Activated T-helper 1 cell treated with Interleukin-2 at 50 U/mL for 16 hours (primary cell): ENCODE measurements around the gene DRICH1.
"Not testable (repeated sequence)": the region's sequence is repeated elsewhere in the genome, so short reads cannot be mapped to it uniquely, and the experiment has no call there.

Experiments
- DNase-seq: peaks from one replicate; pipeline ENCODE4 v3.0.0-alpha.2; 2020; ENCODE audit warnings: low read depth

DRICH1 gene, protein sequence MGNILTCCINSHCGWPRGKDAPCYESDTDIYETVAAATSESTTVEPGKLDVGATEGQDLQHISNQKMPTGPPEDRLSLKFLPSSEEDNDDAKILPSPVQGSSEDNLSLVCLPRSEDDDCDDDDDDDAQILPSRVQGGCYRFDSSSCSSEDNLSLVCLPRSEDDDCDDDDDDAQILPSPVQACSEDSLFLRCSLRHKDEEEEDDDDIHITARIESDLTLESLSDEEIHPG

GRCh38 chr22:23632178-23632577 is at the start of gene DRICH1:
Gene DRICH1 (minus strand): TSS chr22:23632321. CDS start chr22:23632023, 298 bp downstream.
- no peak for DNase-seq

GRCh38 chr22:23681026-23681809 is 49.1 kb upstream of the DRICH1 start:
- no peak for DNase-seq

DNA sequence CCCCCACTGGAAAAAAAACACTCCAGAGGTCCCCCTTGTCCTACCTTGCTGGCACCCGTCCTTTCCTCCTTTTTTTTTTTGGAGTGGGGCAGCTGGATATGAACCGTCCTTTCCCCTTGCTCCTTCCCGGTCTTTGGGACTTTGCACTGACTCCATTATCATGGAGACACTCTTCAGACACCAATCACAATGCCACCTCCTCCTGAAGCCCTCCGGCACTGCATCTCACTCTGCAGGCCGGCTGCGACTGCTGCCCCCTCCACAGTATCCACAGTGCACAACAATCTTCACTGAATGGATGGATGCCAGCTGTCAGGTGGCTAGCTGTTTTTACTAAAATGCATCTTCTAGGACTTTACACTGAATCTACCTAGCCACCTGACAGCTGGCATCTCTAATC is 46.0 kb upstream of the DRICH1 start:
- DNase-seq = no peak

- no peak for DNase-seq
Measured at GRCh38 chr22:23677701-23677995, 45.5 kb upstream of the DRICH1 start.

DNA sequence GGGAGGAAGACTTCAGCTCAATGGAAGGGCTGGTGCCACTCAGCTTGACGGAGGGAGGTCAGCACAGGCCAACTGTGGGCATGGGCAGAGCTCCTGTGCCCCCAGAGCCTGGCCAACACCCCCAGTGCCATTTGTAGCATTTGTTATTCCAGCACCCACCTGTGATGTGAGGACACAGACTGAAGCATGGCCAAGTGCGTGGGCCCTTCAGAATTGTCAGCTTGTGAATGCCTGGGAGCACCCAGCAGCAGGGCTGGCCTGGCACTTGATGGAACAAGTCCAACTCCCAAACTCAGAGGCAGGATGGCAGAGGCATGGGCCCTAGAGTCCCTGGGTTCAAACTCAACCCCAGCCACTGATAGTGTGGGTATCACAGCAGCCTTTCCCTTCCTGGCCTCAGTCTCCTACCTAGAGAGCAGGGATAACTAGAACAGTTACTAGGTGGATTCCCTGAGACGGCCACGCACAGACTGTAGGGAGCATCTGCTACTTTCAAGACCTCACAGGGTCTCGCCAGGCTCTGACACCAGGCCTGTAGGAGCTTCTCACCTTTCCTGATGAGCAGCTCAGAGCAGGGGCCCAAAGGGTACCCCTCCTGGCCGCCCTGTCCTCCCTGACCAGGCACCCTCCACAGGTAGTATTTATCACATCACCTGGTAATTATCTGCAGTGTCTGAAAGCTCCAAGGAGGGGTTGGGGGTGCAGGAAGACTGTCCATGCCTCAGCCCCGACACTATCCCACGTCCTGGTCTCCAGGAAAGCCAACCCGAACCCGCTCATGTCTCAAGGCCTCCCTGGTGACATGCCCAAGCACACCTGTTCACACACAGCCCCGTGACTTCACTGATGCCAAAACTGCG is 45.0 kb upstream of the DRICH1 start:
- not testable (repeated sequence) for DNase-seq

GRCh38 chr22:23675502-23676415 is 43.6 kb upstream of the DRICH1 start:
- DNase-seq = no peak

DNA sequence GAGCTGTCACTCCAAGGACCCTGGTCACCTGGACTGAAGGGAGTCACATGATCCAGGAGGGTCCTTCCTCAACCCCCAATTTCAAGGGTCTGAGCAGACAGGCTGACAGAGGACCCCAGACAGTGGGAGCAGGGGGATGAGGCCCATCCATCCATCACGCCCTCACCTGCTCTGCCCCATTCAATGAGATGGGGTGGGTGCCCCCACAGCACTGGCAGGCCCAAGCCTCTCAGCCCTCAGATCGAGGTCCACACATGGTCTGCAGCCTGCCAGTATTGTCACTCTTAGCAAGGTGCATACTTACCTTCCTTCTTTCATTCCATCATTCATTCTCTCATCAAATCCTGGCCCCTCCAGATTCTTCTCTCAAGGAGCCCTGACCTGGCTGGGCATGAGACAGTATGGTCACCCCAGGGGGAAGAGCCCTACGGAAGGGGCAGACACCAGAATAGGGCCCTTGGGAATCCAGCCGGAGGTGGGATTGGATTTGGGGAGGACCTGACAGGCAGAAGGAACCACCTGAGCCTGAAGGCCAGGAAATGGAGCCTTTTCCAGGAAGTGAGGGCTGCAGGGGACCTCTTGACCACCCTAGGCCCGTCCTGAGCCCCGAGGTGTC is 42.9 kb upstream of the DRICH1 start:
- not testable (repeated sequence) for DNase-seq

DNA sequence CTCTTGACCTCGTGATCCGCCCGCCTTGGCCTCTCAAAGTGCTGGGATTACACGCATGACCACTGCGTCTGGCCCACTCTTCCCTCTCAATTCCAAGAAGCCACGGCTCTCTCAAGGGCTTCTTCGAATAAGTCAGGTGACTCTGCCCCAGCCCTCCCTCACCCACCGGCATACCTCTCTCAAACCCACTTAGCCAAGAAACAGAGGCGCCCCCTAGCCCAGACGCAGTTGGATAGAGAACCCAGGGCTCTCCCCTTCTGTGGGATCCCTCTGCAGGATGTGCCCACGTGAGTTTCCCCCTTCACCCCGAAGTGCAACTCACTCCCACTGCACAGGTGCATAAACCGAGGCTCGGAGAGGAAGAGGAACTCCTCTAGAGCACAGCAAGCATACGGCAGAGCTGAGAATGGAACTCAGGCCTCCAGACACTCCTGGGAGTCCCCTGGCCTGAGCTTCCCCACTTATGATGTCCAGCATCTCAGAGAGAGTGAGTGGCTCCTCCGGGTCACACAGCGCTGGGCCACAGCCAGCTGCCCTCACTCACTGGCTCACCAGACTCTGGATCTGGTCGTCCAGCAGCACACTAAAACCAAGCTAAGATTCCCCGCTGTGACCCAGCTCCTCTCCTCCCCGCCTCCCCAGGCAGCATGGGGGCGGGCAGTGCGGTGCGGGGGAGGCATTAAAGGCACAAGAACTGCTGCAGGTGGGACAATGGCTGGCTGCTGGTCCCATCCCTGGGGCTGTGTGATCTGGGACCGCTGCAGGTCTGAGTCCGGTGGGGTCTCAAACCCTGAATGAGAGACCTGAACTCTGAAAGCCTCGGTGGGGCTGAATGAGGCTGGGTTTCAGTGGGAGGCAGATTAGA is 41.9 kb upstream of the DRICH1 start:
- DNase-seq = no peak

DNA sequence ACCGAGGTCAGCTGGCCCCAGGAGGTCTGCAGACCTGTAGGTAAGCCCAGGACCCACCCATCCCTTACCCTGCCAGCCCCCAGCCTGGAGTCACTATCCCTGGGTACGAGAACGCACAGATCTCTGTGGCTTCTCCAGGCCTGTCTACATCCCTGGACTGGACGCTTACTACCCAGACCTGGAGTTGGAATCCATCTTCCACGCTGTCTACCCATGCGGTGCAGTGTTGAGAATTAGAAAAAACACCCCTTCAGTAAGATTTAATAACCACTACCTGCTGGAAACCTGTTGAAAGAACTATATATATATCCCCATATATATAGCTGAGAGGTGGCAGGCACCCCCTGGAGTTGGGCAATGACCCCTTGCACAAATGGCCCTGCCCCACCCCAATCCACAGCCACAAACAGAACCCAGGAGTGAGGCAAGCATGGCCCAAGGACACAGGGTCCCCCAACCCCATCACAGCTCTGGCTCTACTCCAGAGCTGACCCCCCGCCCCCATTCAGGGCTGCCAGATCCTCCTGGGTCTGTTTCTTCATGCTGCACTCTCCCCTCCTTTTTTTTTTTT is 41.0 kb upstream of the DRICH1 start:
- DNase-seq = no peak

DNA sequence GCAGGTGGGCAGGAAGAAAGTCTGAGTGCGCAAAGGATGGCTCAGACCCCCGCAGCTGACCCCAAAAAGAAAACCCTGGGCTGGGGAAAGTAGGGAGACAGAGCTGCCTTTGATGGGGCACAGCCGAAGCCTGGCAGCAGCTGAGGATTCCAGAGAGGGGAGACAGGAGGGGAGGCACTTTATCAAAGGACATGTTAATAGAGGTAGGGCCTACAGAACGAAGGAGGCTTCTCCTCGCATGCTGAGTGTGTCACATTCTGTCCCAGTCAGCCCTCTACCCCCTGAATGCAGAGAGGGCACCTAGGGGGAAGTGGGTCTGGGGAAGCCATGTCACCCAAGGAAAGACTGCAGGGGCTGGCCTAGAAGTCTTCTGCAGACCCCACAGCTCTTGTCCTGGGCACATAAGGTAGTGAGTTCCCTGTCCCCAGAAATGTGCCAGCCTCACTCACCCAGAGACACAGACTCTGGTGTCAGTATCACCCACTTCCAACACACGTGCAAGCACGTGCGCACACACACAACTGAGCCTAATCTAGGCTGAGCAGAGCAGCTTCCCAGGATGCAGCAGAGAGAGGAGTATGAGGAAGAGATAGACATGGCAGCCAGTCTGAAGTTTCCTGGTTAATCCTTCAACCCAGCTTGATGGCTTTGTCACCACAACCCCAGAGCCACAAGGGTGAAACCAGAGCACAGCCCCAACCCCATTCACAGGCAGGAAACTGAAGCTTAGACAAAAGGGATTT is 40.4 kb upstream of the DRICH1 start:
- DNase-seq = not testable (repeated sequence)

- DNase-seq = not testable (repeated sequence)
Measured at GRCh38 chr22:23671387-23671786, 39.3 kb upstream of the DRICH1 start.

DNA sequence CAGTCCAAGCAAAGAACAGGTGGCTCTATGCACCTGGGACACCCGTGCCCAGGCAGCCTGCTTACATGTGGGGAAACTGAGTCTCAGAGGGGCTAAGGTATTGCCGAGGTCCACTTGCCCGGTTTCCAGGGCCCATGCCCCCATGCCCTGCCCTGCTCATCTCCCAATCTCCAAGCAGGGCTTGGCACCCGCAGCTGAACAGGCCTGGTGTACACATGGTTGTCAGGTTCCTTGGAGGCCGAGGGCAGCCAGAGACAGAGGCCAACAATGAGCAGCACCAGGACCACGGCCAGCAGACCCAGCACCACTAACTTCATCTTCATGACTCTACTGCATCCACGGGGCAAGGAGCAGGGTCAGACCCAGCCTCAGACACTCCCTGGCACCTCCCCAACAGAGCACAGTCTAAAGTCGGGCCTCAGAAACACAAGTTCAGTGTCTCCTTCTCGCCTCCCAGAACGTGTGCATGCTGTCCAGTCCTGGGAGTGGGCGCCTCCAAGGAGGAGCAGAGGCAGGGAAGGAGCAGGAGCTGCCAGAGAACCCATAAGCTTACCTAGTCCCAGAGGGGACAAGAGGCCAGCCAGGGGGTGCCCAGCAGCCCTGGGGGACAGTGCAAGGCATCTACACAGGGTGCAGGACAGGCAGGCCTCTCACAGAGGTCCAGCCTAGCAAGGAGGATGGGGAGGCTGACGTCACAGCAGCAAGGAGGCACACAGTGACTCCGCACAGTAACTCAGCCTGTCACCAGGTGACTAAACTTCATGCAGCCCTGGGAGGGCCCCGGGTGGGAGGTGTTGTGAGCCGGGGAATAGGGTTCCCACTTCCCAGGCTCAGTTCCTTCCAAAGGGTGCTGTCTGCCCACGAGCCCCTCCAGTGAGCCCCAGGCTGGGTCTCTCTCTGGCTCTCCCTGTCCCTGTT is 38.5 kb upstream of the DRICH1 start:
- no peak for DNase-seq

DNA sequence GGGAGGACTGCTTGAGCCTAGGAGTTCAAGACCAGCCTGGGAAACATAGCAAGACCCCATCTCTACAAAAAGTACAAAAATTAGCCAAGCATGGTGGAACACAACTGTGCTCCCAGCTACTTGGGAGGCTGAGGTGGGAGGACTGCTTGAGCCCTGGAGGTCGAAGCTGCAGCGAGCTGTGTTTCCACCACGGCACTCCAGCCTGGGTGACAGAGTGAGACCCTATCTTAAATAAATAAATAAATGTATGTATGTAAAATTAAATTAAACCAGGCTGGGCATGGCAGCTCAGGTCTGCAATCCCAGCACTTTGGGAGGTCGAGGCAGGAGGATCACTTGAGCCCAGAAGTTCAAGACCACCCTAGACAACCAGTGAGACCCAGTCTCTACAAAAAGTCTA is 28.3 kb upstream of the DRICH1 start:
- not testable (repeated sequence) for DNase-seq

- DNase-seq = no peak
Measured at GRCh38 chr22:23657727-23658126, 25.6 kb upstream of the DRICH1 start.

DNA sequence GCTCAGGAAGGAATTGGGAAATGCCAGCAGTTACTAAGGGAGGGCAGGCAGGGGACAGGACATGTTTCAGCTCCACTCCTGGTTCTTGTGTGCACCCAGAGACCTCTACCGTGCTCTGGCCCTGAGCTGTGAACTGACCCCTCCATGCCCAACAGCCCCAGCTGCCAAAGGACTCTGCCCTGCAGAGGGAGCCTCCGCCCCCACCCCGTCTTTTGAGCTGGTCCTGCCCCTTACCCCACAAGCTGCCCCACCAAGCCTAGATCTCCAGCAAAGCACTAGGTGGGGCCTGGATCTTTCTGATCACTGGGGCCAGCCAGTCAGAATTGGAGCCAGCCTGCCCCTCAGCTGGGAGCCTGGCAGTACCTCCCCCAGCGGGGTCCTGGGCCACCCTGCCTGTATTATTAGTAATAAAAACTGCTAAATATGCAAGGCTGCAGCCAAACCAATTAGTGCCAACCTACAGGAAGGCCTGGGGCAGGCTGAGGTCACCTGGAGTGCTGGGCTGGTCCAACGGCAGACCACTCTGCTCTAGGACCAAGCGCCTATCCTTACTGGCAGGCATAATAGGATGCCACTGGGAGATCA is 23.9 kb upstream of the DRICH1 start:
- no peak for DNase-seq

GRCh38 chr22:23652711-23653110 is 20.6 kb upstream of the DRICH1 start:
- DNase-seq = no peak

DNA sequence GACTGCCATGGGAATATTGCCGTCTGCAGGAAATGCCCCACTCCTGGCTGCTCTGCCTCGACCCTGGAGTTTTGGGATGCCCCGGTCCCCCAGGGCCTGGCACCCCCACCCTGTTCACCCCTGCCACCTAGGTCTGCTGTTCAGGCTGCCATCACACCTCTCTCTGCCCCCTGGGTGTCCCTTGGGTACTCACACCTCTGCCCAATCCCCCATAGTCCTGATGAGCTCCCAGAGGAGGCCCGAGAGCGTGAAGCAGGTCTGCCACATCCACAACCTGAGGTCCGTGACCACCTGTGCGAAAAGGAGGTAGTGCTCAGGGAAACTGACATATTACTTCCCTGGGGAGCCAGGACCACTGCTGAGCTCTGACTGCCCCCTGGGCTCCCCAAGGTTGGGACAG is 20.2 kb upstream of the DRICH1 start:
- DNase-seq = no peak

- no peak for DNase-seq
Measured at GRCh38 chr22:23651676-23652075, 19.6 kb upstream of the DRICH1 start.
